PC-3 (cell line): Measurements from ENCODE around the gene GAGE12C. TPM values are rescaled to one million over a fixed set of nuclear protein-coding genes. Genes with fewer than 3 reads are reported as not detected.
"Not testable (repeated sequence)": the region's sequence is repeated elsewhere in the genome, so short reads cannot be mapped to it uniquely, and the experiment has no call there.

Experiments used
- ATAC-seq: fragments of 200-7000 bp; cut with Tn5 transposase; 2 replicates; pipeline ENCODE4 v1.9.1; 2020; ENCODE audit warnings: mild to moderate bottlenecking, moderate library complexity
- BruUV-seq: library from RNA; stranded (reverse); fragments of 400-500 nt; replicated peaks from 2 replicates; lab custom pipeline; 2021; lab: Mats Ljungman, UMichigan
- CTCF ChIA-PET: fragments of 300-600 bp; sonication (Branson Sonifier 250); formaldehyde crosslinking; loops from one replicate; lab custom pipeline; 2022; ENCODE audit warnings: antibody characterized with exemption; lab: Charles Lee
- POLR2A ChIA-PET: fragments of 300-600 bp; sonication (Branson Sonifier 250); formaldehyde crosslinking; loops from one replicate; lab custom pipeline; 2022; ENCODE audit warnings: antibody characterized with exemption; ENCODE audit not compliant: unreplicated experiment; lab: Charles Lee
- DNase-seq: peaks from one replicate; pipeline ENCODE4 v3.0.0-alpha.2; 2015
- H2AFZ ChIP-seq: fragments of 300-600 bp; sonication (generic); 2 replicates; pipeline ENCODE4 v1.6.0; 2016; ENCODE audit warnings: antibody characterized with exemption, low read length
- H3F3A ChIP-seq: fragments of 300-600 bp; sonication (generic); one replicate; pipeline ENCODE4 v1.6.0; 2017; ENCODE audit warnings: antibody characterized with exemption, low read length, control low read depth, mild to moderate bottlenecking; ENCODE audit not compliant: unreplicated experiment
- H3K27ac ChIP-seq: fragments of 300-600 bp; sonication (generic); 2 replicates; pipeline ENCODE4 v1.5.1; 2016; ENCODE audit warnings: mild to moderate bottlenecking, low read length
- H3K27me3 ChIP-seq: fragments of 300-600 bp; sonication (generic); 2 replicates; pipeline ENCODE4 v1.6.1; 2016; ENCODE audit warnings: low read length, mixed read lengths
- H3K36me3 ChIP-seq: fragments of 300-600 bp; sonication (generic); 2 replicates; pipeline ENCODE4 v1.6.1; 2016; ENCODE audit warnings: low read depth, mixed run types, low read length, mixed read lengths
- H3K4me1 ChIP-seq: fragments of 300-600 bp; sonication (generic); 2 replicates; pipeline ENCODE4 v1.5.1; 2016; ENCODE audit warnings: low read length; ENCODE audit not compliant: insufficient read depth
- H3K4me2 ChIP-seq: fragments of 300-600 bp; sonication (generic); 2 replicates; pipeline ENCODE4 v1.6.0; 2016; ENCODE audit warnings: low read length
- H3K4me3 ChIP-seq: fragments of 300-600 bp; sonication (generic); 2 replicates; pipeline ENCODE4 v1.5.1; 2016; ENCODE audit warnings: mild to moderate bottlenecking, low read length, mixed read lengths
- H3K79me2 ChIP-seq: fragments of 300-600 bp; sonication (generic); 2 replicates; pipeline ENCODE4 v1.6.1; 2017; ENCODE audit warnings: low read length, mixed read lengths
- H3K9ac ChIP-seq: fragments of 300-600 bp; sonication (generic); 2 replicates; pipeline ENCODE4 v1.6.0; 2016; ENCODE audit warnings: mild to moderate bottlenecking, low read length
- H3K9me2 ChIP-seq: fragments of 300-600 bp; sonication (generic); replicated peaks from 2 replicates; pipeline ENCODE4 v1.6.1; 2016; ENCODE audit warnings: mixed run types, low read length, mixed read lengths
- H3K9me3 ChIP-seq: fragments of 300-600 bp; sonication (generic); 2 replicates; pipeline ENCODE4 v1.6.1; 2016; ENCODE audit warnings: low read length, mixed read lengths
- H4K20me1 ChIP-seq: fragments of 300-600 bp; sonication (generic); 2 replicates; pipeline ENCODE4 v1.6.1; 2016; ENCODE audit warnings: low read length, mixed read lengths
- intact Hi-C: fragments of 100-400 bp; cut with micrococcal nuclease; formaldehyde crosslinking; loops from 2 replicates; pipeline ENCODE4 v1.9.0; 2023
- total RNA-seq: library from RNA; depleted of rRNA; stranded (reverse); fragments of >200 nt; gene quantifications from 2 replicates; pipeline ENCODE4 v1.2.3, GENCODE V29; 2014; rRNA removed

GAGE12C gene
- total RNA-seq, 1 experiment from 2014 or later = not detected

- intact Hi-C loops, H3K4me1 ChIP-seq, H4K20me1 ChIP-seq, CTCF ChIA-PET, H3K4me2 ChIP-seq, POLR2A ChIA-PET, H3F3A ChIP-seq, H3K27ac ChIP-seq, H3K36me3 ChIP-seq, H3K9ac ChIP-seq, H3K9me3 ChIP-seq, H3K27me3 ChIP-seq, DNase-seq, H3K79me2 ChIP-seq, ATAC-seq, BruUV-seq, H3K4me3 ChIP-seq, H2AFZ ChIP-seq, H3K9me2 ChIP-seq: not testable (repeated sequence)
These were observed 38.1 kb downstream of the GAGE12C start, which contains the start of gene GAGE12G for GRCh38 chrX:49570100-49570499. TSS of gene GAGE12G (plus strand) at chrX:49570400. CDS start at chrX:49571555, 1,155 bp downstream.

- H3K9me3 ChIP-seq, H3K27ac ChIP-seq, H3K4me2 ChIP-seq, BruUV-seq, H3K79me2 ChIP-seq, H3K36me3 ChIP-seq, H3K4me1 ChIP-seq, H3K27me3 ChIP-seq, POLR2A ChIA-PET, H3K4me3 ChIP-seq, H2AFZ ChIP-seq, H3K9ac ChIP-seq, intact Hi-C loops, ATAC-seq, H3K9me2 ChIP-seq, H3F3A ChIP-seq, DNase-seq, H4K20me1 ChIP-seq, CTCF ChIA-PET: not testable (repeated sequence)
These were observed 47.7 kb downstream of the GAGE12C start, which contains the start of gene GAGE12H for GRCh38 chrX:49579649-49580048. TSS of gene GAGE12H (plus strand) at chrX:49579949. CDS start at chrX:49581104, 1,155 bp downstream.

Other genes starting within 250 kb of the GAGE12C start
- gene GAGE10, start 228.5 kb upstream of the GAGE12C start, total RNA-seq = not detected in 2 replicates
- not detected in 2 replicates for gene GAGE12J, start 210.1 kb upstream of the GAGE12C start, total RNA-seq
- not detected in 2 replicates for gene GAGE13, start 200.6 kb upstream of the GAGE12C start, total RNA-seq
- not detected in 2 replicates for gene GAGE12D, start 9.6 kb downstream of the GAGE12C start, total RNA-seq
- not detected in 2 replicates for gene GAGE12E, start 19.1 kb downstream of the GAGE12C start, total RNA-seq
- gene GAGE12F, start 28.7 kb downstream of the GAGE12C start, total RNA-seq = not detected in 2 replicates
- gene GAGE12G, start 38.2 kb downstream of the GAGE12C start, total RNA-seq = not detected in 2 replicates
- gene GAGE12H, start 47.8 kb downstream of the GAGE12C start, total RNA-seq = not detected in 2 replicates
- not detected in 2 replicates for gene GAGE2A, start 57.3 kb downstream of the GAGE12C start, total RNA-seq
- not detected in 2 replicates for gene GAGE1, start 66.8 kb downstream of the GAGE12C start, total RNA-seq
- 1.7 and 4.5 TPM in 2 replicates for gene PAGE1, start 163.8 kb downstream of the GAGE12C start, total RNA-seq